ENCODE measurements around the gene CROCC2.

The CROCC2 gene

GRCh38 chr2:240981280-240981679, 75.1 kb downstream of the CROCC2 start:
- H3K27ac ChIP-seq (replicated peaks): no peak overlapping the region
- H3K4me3 ChIP-seq (replicated peaks; ENCODE audit: insufficient read depth, low read length): no peak overlapping the region
- DNase-seq (ENCODE audit: low read depth in 1 of 2, low spot score in 1 of 2): no peak
- H3K27me3 ChIP-seq (ENCODE audit: insufficient read depth, poor library complexity, severe bottlenecking): peaks cover 4% of the 10 kb centered on the region
- TF ChIP-seq CTCF (IDR thresholded peaks at IDR 0.05; ENCODE audit: insufficient read depth, low read length) (no peak), POLR2AphosphoS5 (IDR thresholded peaks at IDR 0.05; ENCODE audit: low read depth) (no peak), SPI1 (IDR thresholded peaks at IDR 0.05; ENCODE audit: borderline replicate concordance, low read depth) (no peak), GABPA (IDR thresholded peaks at IDR 0.05; ENCODE audit: low read depth) (no peak)
- TF ChIP-seq, protein P1, sequence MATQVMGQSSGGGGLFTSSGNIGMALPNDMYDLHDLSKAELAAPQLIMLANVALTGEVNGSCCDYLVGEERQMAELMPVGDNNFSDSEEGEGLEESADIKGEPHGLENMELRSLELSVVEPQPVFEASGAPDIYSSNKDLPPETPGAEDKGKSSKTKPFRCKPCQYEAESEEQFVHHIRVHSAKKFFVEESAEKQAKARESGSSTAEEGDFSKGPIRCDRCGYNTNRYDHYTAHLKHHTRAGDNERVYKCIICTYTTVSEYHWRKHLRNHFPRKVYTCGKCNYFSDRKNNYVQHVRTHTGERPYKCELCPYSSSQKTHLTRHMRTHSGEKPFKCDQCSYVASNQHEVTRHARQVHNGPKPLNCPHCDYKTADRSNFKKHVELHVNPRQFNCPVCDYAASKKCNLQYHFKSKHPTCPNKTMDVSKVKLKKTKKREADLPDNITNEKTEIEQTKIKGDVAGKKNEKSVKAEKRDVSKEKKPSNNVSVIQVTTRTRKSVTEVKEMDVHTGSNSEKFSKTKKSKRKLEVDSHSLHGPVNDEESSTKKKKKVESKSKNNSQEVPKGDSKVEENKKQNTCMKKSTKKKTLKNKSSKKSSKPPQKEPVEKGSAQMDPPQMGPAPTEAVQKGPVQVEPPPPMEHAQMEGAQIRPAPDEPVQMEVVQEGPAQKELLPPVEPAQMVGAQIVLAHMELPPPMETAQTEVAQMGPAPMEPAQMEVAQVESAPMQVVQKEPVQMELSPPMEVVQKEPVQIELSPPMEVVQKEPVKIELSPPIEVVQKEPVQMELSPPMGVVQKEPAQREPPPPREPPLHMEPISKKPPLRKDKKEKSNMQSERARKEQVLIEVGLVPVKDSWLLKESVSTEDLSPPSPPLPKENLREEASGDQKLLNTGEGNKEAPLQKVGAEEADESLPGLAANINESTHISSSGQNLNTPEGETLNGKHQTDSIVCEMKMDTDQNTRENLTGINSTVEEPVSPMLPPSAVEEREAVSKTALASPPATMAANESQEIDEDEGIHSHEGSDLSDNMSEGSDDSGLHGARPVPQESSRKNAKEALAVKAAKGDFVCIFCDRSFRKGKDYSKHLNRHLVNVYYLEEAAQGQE (IDR thresholded peaks at IDR 0.05; ENCODE audit: insufficient replicate concordance, low read depth): no peak

GRCh38 chr2:240981871-240982800, 76.0 kb downstream of the CROCC2 start:
- no peak for DNase-seq (ENCODE audit: low read depth in 1 of 2, low spot score in 1 of 2)
- TF ChIP-seq GABPA (IDR thresholded peaks at IDR 0.05; ENCODE audit: low read depth) (no peak), CTCF (IDR thresholded peaks at IDR 0.05; ENCODE audit: insufficient read depth, low read length) (no peak), SPI1 (IDR thresholded peaks at IDR 0.05; ENCODE audit: borderline replicate concordance, low read depth) (no peak), POLR2AphosphoS5 (IDR thresholded peaks at IDR 0.05; ENCODE audit: low read depth) (no peak)
- TF ChIP-seq, protein P1 (IDR thresholded peaks at IDR 0.05; ENCODE audit: insufficient replicate concordance, low read depth): no peak
- no peak overlapping the region for H3K4me3 ChIP-seq (replicated peaks; ENCODE audit: insufficient read depth, low read length)
- H3K27me3 ChIP-seq (ENCODE audit: insufficient read depth, poor library complexity, severe bottlenecking): peaks cover 4% of the 10 kb centered on the region
- H3K27ac ChIP-seq (replicated peaks): no peak overlapping the region

DNA sequence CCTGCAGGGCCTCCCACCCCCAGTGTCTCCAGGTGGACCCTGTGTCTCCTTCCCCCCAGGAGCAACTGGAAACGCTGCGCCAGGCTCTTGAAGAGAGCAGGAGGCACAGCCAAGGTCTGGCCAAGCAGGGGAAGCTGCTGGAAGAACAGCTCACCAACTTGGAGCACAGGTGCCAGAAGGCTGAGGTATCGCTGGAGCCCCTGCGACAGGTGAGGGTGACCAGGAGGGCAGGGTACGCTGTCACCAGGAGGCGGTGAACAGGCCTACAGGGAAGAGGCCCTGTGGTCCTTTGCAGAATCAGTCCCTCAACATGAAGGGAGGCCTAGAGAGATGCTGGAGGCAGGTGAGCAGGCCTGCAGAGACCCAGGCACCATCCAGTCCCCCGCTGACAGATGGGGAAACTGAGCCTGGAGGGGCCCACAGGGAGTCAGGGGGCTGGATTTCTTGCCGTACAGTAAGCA, 76.7 kb downstream of the CROCC2 start:
- H3K27ac ChIP-seq (replicated peaks): no peak overlapping the region
- no peak overlapping the region for H3K4me3 ChIP-seq (replicated peaks; ENCODE audit: insufficient read depth, low read length)
- H3K27me3 ChIP-seq (ENCODE audit: insufficient read depth, poor library complexity, severe bottlenecking): peaks cover 4% of the 10 kb centered on the region
- TF ChIP-seq GABPA (IDR thresholded peaks at IDR 0.05; ENCODE audit: low read depth): no peak
- no peak for TF ChIP-seq CTCF (IDR thresholded peaks at IDR 0.05; ENCODE audit: insufficient read depth, low read length)
- DNase-seq (ENCODE audit: low read depth in 1 of 2, low spot score in 1 of 2): no peak

Data from HL-60 (cell line).